Astrocyte of the spinal cord (primary cell): ENCODE data around the gene UTF1.
"Not testable (repeated sequence)": the region's sequence is repeated elsewhere in the genome, so short reads cannot be mapped to it uniquely, and the experiment has no call there.

ENCODE experiments used
- DNase-seq: peaks from one replicate; pipeline ENCODE4 v3.0.0; 2011; ENCODE audit warnings: low read depth, low spot score
- H3K4me3 ChIP-seq: 2 replicates; pipeline ENCODE4 v1.5.1; 2011; ENCODE audit warnings: low read depth, mild to moderate bottlenecking, low read length, moderate library complexity
- in situ Hi-C: cut with HindIII; loops from 2 replicates; pipeline ENCODE4 v1.10.0; 2017; ENCODE audit warnings: low sequenced_read_pairs
- TF ChIP-seq, protein P1 (sequence below): IDR thresholded peaks from 2 replicates; pipeline ENCODE4 v1.5.1; 2012; ENCODE audit warnings: low read depth, mild to moderate bottlenecking, low read length, inconsistent platforms

UTF1 gene

GRCh38 chr10:133263674-133264073 is 33.7 kb downstream of the UTF1 start:
- TF ChIP-seq, protein P1, sequence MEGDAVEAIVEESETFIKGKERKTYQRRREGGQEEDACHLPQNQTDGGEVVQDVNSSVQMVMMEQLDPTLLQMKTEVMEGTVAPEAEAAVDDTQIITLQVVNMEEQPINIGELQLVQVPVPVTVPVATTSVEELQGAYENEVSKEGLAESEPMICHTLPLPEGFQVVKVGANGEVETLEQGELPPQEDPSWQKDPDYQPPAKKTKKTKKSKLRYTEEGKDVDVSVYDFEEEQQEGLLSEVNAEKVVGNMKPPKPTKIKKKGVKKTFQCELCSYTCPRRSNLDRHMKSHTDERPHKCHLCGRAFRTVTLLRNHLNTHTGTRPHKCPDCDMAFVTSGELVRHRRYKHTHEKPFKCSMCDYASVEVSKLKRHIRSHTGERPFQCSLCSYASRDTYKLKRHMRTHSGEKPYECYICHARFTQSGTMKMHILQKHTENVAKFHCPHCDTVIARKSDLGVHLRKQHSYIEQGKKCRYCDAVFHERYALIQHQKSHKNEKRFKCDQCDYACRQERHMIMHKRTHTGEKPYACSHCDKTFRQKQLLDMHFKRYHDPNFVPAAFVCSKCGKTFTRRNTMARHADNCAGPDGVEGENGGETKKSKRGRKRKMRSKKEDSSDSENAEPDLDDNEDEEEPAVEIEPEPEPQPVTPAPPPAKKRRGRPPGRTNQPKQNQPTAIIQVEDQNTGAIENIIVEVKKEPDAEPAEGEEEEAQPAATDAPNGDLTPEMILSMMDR = no peak
- in situ Hi-C loops = no loop called here
- H3K4me3 ChIP-seq = no peak overlapping the region
- DNase-seq = no peak

GRCh38 chr10:133264461-133264860 is 34.4 kb downstream of the UTF1 start:
- H3K4me3 ChIP-seq = no peak overlapping the region
- no peak for DNase-seq

DNA sequence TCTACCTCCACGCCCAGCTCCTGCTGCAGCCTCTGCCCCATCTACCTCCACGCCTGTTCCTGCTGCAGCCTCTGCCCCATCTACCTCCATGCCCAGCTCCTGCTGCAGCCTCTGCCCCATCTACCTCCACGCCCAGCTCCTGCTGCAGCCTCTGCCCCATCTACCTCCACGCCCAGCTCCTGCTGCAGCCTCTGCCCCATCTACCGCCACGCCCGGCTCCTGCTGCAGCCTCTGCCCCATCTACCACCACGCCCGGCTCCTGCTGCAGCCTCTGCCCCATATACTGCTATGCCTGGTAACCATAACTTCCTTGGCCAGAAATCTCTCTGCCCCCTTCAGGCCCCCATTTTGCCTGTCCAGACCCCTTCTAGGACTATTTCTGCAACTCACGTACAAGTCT is 35.0 kb downstream of the UTF1 start:
- in situ Hi-C loops, DNase-seq, H3K4me3 ChIP-seq: not testable (repeated sequence)

More at GRCh38 chr10:133264461-133264860, 34.4 kb downstream of the UTF1 start:
- TF ChIP-seq, protein P1 = no peak
- in situ Hi-C loops = no loop called here

GRCh38 chr10:133266056-133266795 is 36.2 kb downstream of the UTF1 start:
- no peak for DNase-seq
- in situ Hi-C loops = no loop called here
- TF ChIP-seq, protein P1 = no peak

DNA sequence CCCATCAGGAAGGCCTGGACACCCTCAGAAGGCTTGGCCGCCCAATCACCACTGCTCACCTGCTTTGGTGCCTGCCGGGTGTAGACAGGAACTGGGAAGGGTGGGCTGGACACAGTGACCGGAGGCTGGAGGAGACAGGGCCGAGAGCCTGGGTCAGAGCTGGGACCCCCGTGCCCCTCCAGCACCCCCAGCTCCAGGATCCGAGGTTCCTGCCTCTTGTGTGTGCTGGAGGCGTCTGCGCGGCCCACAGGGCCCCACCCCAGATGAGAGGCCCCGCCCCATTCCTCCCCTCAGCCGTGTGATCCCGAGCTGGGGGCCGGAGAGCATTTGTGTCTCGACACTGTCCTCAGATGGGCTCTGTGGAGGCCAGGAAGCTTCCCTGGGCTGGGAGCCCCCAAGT is 37.3 kb downstream of the UTF1 start:
- H3K4me3 ChIP-seq = no peak overlapping the region
- no peak for DNase-seq
- TF ChIP-seq, protein P1 = no peak
- in situ Hi-C loops = no loop called here

More at GRCh38 chr10:133266056-133266795, 36.2 kb downstream of the UTF1 start:
- no peak overlapping the region for H3K4me3 ChIP-seq

DNA sequence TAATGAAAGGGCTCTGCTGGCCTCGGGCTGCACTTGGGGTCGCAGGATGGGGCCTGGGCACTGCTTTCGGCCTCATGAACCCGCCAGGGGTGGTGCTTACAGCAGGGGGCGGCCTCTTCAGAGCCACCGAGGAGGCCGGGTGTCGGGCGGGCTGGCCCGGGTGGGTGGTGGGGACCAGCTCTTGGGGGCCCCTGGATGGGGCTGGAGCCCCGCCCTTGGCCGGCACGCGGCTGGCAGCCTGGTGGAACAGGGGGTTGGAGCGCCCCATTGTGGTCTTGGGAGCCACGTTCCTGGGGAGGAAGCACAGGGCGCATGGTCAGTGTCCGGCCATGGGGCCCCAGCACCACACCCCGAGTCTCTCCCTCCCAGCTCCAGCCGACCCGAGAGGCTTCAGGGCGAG is 37.8 kb downstream of the UTF1 start:
- H3K4me3 ChIP-seq = no peak overlapping the region
- in situ Hi-C loops = no loop called here
- TF ChIP-seq, protein P1 = no peak
- DNase-seq = no peak

GRCh38 chr10:133268532-133268931 is 38.5 kb downstream of the UTF1 start:
- H3K4me3 ChIP-seq = no peak overlapping the region
- in situ Hi-C loops = no loop called here
- DNase-seq = no peak
- TF ChIP-seq, protein P1 = no peak
